Activated gamma-delta T cell treated with Interleukin-2 at 50 U/mL for 16 hours (primary cell): ENCODE data around the gene MMP25.
A peak's percentile ranks its signal among the peaks of the same experiment; 100 is the strongest.
"Not testable (repeated sequence)": the region's sequence is repeated elsewhere in the genome, so short reads cannot be mapped to it uniquely, and the experiment has no call there.

Experiments used
- DNase-seq: peaks from one replicate; pipeline ENCODE4 v3.0.0-alpha.2; 2020

Gene MMP25

DNA sequence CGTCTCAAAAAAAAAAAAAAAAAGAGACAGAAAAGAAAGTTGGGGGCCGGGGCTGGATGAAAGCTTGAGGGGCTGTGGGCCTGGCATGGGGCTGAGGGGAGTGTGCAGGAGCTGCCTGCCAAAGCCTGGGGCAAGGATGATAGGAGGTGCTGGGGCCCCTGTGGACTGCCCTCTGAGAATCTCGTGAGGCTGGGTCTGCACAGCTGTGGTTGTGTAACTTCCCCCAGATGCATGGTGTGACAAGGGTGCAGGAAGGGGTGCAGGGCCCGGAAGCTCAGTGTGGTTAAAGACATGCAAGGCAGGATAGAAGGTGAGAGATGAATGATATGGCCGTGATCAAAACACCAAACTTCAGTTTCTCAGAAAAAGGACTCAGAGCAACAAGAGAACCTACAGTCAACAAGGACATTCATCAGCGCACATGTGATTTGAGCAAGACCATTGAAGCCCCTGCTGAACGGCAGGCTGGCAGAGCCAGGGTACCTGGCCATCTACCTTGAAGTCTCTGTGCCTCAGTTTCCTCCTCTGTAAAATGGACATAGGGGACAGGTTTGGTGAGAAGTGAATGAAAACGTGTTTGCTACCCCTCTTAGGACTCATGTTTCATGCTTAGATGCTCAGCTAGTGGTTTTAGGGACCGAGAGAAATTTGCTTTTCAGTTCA is 28.6 kb downstream of the MMP25 start:
- DNase-seq = peak; percentile 90

DNA sequence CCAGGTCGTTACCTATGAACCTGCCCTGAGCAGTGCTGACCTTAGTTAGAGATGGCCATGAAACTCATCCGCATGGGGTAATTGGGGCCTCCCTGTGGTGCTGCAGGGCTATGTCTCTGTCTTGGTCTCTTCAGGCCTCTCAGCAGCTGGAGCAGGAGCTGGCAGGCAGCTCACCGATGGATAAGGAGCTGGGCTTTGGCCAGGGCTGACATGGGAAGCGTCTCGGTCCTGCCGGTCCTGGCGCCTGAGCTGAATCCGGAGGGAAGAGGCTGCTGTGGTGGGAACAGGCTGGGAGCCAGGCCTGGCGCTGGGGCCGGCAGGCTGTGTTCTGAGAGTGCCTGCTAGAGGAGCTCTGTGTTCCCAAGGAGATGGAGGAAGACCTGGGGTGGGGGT is 29.2 kb downstream of the MMP25 start:
- no peak for DNase-seq

DNA sequence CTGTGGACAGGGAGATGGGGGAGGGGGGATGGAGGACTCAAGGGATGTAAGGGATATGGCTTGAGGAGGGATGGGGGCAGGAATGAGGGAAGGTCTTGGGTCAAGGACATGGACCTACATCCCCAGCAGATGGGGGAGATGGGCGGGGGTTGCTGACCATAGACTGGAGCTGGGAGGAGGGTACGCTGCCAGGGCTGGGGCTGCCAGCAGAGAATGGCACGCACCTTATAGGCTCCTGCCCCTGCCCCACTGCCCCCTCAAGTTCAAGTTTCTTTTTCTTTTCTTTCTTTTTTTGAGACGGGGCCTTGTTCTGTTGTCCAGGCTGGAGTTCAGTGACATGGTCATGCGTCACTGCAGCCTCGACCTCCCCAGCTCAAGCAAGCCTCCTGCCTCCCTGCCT is 29.6 kb downstream of the MMP25 start:
- DNase-seq = not testable (repeated sequence)

DNA sequence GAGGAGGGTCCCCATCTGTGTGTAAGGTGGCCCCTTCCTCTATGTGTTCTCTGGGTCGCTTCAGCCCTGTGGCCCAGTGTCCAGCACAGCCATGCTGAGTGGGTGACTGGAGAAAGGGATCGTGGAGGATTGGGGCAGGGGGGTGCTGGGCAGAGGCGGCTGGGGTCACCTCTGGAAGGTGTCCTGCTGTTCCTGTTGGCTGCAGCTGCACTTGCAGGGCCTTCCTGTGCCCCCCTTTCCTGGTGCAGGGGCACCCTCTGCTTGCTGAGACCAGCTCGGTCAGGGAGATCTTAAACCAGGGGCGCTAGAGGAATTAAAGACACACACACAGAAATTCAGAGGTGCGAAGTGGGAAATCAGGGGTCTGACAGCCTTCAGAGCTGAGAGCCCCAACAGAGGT is 30.2 kb downstream of the MMP25 start:
- no peak for DNase-seq

DNA sequence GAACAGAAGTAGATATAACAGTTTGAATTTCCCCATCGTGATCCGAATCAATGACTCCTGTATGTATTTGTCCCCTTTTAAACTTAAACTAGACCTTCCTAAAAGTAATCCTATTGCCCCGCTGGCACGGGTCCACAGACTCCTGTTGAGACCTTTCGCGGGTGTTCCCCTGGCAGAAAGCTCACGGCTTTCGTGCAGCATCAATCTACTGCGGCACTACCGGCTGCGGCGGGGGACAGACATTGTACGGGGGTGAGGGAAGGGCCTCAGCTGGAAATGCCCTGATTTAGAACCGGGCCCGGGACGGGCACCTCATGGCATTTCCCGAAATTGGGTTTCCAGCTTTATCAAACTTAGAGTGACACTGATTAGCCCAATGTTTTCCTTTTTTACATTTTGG is 33.7 kb downstream of the MMP25 start:
- DNase-seq = no peak

DNA sequence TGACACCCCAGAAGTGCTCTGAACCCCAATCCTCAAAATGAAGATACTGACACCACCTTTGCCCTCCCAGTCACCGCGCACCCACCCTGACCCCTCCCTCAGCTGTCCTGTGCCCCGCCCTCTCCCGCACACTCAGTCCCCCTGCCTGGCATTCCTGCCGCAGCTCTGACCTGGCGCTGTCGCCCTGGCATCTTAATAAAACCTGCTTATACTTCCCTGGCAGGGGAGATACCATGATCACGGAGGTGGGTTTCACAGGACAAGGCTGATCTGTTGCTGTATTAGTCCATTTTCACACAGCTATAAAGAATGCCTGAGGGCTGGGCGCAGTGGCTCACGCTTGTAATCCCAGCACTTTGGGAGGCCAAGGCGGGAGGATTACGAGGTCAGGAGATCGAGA is 35.6 kb downstream of the MMP25 start:
- not testable (repeated sequence) for DNase-seq

DNA sequence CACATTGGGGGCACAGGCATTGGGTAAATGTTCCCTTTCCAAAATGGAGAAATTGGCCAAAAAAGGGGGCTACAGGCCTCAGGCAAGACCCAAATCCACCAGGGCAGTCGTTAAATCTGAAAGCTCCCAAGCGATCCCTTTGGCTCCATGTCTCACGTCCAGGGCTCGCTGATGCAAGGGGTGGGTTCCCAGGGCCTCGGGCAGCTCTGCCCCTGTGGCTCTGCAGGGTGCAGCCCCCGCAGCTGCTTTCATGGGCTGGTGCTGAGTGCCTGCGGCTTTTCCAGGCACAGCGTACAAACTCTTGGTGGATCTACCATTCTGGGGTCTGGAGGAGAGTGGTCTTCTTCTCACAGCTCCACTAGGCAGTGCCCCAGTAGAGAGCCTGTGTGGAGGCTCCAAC is 37.0 kb downstream of the MMP25 start:
- not testable (repeated sequence) for DNase-seq

DNA sequence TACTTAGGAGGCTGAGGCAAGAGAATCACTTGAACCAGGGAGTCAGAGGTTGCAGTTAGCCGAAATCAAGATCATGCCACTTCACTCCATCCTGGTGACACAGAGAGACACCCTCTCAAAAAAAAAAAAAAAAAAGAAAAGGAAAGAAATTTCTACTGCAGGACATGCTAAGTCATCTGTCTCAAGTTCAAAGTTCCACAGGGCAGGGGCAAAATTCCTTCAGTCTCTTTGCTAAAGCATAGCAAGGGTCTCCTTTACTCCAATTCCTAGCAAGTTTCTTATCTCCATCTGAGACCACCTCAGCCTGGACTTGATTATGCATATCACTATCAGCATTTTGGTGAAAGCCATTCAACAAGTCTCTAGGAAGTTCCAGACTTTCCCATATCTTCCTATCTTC is 38.1 kb downstream of the MMP25 start:
- DNase-seq = no peak

DNA sequence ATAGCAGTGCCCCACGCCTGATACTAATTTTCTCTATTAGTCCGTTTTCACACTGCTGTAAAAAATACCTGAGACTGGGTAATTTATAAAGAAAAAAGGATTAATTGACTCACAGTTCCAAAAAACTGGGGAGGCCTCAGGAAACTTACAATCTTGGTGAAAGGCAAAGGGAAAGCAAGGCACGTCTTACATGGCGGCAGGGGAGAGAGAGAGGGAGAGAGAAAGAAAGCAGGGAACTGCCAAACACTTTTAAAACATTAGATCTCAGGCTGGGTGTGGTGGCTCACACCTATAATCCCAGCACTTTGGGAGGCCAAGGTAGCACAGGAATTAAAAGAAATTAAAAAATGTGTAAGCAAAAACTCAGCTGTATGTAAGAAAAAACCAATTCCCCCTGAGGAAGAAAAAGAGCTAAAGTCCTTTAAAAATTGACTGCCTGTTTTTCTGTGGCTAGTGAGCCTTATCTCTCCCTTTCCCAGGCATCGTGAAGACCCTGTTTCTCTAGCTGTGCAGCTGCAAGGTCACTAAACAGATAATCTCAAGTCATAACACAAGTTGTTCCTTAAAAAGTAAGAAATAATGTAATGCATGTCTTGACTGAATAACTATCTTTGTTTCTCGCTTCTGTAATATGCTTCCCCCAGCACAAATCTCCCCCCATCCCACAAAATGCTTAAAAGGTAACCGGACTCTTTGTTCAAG is 38.8 kb downstream of the MMP25 start:
- DNase-seq = no peak

DNA sequence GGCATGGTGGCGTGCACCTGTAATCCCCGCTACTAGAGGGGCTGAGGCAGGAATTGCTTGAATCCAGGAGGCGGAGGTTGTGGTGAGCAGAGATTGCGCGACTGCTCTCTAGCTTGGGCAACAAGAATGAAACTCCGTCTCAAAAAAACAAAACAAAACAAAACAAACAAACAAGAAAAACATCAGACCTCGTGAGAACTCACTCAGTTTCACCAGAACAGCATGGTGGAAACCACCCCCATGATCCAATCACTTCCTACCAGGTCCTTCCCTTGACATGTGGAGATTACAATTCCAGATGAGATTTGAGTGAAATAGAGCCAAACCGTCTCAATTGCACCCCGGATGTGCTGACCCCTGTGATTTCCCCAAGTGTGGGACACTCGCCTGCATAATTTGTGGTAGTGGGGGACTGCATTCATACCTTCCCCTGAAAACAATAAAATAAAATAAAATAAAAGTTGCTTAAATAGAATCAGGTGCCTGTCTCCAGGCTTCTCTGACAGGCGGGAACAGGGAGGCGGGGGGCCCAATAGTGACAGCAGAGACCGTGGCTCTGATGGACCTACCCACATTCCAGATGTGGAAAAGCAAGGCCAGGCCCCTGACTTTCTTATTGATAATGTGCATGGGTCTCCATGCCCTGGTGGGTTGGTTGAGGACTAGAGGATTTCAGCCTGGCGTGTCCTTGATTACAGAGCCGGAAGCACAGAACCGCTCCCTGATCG is 39.7 kb downstream of the MMP25 start:
- no peak for DNase-seq

DNA sequence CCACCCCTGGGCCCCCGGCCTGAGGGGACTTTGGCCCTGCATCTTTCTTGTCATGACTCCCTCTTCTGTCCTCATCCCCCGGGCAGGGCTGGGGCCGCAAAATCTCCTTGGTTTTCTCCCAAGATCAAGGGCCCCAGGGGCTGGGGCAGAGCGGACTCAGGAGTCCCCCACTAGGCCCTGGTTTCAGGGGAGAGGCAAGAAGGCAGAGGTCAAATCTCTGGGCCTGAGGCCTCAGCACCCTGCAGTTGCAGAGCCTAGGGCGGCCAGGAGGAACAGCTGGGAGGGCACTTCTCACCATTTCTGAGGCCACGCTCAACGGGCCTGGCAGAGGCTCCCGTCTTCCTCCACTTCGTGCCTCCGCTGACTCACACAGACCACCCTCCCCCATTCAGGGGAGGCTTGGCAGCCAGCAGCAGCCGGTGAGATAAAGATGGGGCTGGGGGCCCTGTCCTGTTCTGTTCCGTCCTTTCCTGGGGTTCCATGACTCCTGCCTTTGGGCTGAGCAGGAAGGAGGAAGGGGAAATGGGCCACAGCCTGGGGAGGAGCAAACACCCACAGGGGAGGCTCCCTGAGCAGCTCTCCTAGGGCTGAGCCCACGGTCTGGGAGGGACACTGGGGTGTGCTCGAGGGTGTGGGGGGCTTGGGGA is 40.4 kb downstream of the MMP25 start:
- no peak for DNase-seq

DNA sequence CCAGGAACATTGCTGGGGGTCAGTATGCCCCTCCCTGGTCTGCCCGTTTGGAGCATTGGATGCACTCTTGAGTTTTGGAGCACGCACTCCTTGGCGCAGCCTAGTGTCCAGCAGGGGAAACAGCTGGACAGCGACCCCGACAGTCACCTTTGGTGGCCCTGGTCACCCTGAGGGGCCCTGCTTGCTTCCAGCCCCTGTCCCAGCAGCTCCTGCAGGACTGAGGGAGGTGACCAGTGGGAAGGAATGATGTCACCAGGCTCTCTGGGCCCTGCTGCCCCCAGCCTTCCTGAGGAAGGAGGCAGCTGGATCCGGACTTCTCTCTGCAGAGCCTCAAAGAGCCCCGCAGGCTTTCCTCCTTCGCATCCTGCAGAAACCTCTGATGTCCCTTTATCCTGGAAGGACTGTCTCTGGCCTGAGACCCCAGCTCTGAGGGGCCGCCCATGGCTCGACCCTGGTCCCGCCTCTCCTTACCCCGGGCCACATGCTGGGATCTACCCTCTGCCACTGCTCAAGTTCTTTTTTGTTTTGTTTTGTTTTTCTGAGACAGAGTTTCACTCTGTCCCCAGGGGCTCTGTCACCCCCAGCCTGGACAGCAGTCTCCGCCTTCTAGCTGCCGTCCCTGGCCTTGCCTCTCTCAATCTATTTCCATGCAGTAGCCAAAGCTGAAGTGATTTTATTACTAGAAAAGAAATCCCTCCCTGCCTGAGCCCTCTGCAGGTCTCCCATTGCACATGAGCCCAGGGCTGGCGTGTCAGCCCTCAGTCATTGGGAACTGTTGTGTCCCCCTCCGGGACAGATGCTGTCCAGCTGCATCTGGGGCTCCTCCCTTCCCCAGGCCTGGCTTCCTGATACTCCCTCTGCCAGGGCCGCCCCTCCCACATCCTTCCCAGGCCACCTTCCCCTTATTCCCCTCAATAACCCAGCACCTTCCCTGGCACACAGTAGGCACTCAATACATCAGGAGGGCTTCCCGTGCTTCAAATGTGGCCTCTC is 41.2 kb downstream of the MMP25 start:
- no peak for DNase-seq

DNA sequence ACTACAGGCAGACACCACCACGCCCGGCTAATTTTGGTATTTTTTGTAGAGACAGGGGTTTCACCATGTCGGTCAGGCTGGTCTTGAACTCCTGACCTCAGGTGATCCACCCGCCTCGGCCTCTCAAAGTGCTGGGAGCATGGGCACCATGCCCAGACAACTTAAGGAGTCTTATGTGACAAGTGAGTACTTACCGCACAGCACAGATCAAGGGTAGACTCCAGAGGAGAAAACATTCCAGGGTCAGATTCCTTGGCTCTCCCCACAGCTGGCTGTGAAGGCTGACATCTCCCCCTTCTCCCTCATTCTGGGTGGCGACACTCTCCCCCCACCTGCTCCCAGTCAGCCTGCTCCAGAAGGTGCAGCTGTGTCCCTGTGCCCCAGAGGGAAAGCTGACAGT is 42.1 kb downstream of the MMP25 start:
- DNase-seq = no peak

DNA sequence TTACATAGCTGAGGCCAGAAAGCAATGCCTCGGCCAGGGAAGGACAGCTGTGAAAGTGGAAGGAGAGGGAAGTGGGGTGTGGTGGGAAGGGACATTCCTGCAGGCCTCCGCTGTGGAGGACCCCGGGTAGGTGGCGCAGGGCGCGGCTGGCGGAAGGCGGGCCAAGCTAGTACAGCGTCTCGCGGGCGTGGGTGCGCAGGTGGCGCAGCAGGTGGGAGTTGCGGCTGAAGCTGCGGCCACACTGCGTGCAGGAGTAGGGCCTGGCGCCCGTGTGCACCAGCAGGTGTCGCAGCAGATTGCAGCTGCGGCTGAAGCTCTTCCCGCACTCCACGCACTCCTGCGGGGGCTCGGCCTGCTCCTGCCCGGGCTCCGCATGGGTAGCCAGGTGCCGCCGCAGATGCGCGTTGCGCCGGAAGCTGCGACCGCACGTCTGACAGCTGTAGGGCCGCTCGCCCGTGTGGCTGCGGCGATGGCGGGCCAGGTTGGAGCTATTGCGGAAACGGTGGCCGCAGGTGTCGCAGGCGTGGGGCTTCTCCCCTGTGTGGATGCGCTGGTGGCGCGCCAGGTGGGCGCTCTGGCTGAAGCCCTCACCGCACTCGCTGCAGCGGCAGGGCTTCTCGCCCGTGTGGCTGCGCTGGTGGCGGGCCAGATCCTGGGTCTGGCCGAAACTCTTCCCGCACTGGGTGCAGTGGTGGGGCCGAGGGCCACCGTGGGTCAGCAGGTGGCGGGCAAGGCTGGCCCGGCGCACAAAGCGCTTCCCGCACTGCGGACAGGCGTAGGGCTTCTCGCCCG is 42.8 kb downstream of the MMP25 start:
- no peak for DNase-seq

DNA sequence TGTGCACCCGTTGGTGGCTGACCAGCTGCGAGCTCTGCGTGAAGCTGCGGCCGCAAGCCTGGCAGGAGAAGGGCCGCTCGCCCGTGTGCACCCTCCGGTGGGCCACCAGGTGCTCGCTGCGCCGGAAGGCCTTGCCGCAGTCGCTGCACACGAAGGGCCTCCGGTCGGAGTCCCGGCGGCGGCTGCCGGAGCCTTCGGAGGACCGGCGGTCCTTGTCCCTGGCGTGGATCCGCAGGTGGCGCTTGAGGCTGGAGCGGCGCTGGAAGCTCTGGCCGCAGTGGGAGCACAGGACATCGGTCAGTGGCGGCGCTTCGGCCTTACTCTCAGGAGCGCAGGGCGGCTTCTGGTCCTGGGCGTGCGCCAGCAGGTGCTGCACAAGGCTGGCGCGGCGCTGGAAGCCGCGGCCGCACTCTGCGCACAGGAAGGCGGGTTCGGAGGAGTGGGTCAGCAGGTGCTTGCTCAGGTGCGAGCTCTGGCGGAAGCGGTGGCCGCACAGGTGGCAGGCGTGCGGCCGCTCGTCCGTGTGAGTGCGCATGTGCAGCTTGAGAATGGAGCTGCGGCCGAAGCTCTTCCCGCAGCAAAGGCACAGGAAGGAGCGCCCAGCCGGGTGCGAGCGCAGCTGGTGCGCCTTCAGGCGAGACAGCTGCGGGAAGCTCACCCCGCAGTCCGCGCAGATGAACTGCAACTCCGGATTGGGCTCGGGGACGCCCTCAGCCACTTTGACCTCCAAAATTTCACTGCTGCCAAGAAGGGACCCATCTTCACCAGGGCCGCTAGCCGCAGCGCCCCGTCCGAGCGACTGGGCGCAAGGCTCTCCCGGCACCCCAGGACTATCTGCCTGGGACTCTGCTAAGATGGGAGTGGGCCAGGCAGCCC is 43.6 kb downstream of the MMP25 start:
- no peak for DNase-seq

DNA sequence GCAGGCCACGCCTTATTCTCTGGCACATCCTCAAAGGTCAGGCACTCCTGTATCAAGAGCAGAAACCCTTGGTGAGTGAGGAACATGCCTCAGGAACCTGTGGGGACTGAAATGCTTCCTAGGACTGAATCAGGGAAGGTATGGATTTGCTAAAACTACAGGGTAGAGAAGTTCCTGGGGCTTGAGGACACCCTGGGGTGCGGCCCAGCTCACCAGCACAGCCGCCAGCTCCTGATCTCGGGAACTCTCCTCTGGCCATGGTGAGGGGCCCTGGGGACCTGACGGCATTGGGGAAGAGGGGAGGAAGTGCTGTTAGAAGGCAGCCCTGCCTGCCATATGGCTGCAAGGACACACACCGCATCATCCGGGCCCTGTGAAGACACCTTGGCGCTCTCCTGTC is 45.2 kb downstream of the MMP25 start:
- no peak for DNase-seq

DNA sequence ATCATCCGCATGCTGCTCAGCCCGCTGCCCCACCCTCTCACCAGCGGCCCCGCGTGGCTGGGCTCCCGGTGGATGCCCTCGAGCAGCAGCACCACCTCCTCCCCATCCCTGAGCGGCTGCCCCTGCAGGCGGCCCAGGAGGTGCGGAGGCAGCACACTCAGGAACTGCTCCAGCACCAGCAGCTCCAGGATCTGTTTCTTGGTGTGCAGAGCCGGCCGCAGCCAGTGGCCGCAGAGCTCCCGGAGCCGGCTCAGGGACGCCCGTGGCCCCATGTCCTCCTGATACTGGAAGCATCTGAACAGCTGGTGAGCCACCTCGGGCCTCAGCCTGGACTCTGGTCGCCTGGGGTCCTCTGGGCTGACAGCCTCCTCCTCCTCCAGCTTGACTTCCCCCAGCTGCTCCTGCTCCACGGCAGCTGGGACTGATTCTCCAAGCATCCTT is 46.2 kb downstream of the MMP25 start:
- DNase-seq = no peak

DNA sequence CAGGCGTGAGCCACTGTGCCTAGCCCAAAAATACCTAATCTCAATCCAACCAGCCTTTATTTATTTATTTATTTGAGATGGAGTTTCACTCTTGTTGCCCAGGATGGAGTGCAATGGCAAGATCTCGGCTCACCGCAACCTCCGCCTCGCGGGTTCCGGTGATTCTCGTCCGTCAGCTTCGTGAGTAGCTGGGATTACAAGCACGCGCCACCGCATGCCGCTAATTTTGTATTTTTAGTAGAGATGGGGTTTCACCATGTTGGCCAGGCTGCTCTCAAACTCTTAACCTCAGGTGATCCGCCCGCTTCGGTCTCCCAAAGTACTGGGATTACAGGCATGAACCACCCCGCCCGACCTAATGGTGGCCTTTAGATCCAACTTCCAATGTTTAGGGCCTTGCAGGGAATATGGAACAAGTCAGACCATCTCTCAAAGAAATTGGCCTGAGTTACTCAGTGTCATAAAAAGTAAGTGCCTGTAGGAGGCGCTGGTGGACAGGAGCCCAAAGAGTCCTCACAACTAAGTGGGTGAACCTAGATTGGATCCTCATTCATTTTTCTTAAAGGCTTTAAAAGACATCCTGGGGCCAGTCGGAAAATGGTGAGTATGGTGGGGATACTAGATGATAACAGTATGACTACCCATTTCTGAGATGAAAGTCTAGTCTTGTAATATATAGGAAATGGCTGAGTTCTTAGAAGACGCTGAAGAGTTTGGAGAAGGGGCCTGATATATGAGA is 48.1 kb downstream of the MMP25 start:
- DNase-seq = peak; percentile 48

DNA sequence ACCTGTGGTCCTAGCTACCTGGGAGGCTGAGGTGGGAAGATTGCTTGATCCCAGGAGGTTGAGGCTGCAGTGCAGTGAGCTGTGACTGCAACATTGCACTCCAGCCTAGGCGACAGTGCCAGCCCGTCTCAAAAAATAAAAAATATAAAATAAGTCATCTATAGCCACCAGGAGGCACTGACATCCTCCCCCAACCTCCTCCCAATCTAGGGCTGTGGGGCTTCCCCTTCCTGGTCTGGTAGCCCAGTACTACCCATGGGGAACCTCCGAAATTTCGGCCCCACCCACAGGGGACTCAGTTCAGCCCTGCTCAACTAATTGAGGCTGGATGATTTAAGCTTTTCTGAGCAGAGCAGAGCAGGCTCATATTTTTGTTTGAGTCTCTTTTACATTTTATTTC is 49.5 kb downstream of the MMP25 start:
- peak; percentile 55 for DNase-seq

DNA sequence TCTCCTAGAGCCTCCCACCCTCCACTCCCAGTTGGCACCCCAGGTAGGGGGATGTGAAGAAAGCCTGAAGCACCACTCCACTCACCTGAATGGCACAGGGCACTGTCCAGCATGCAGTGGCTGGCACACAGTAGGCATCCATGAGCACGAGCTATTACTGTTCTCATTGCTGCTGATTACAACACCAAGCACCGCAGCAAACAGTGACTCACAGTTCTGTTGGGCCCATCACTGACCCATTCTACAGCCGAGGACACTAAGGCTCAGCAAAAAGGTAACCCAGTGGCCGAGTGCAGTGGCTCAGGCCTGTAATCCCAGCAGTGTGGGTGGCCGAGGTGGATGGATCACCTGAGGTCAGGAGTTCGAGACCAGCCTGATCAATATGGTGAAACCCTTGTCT is 50.0 kb downstream of the MMP25 start:
- DNase-seq = no peak
